HEK293 (cell line): Measurements from ENCODE around the gene PNPLA2.
A peak's percentile ranks its signal among the peaks of the same experiment; 100 is the strongest.

ENCODE experiments used
- CTCF ChIA-PET: fragments of 350-600 bp; formaldehyde crosslinking; extraction: SDS; loops from one replicate; lab custom pipeline; 2021; ENCODE audit warnings: antibody characterized with exemption; lab: Yijun Ruan, JAX
- POLR2A ChIA-PET: fragments of 300-600 bp; formaldehyde crosslinking; extraction: SDS; loops from one replicate; lab custom pipeline; 2020; ENCODE audit warnings: antibody characterized with exemption, inconsistent platforms; lab: Yijun Ruan, JAX
- H3K27ac ChIP-seq: fragments of 200-500 bp; sonication (Bioruptor generic); 2 replicates; pipeline ENCODE4 v1.5.1; 2014; ENCODE audit warnings: low read depth, low read length, control low read depth, inconsistent platforms; ENCODE audit errors: extremely low read depth
- H3K36me3 ChIP-seq, 2 experiments: fragments of 200-500 bp in 1 of 2; sonication (Bioruptor generic) in 1 of 2; 1 replicate in 1 of 2; 2 replicates in 1 of 2; pipeline ENCODE4 v1.5.1; 2014 to 2017; ENCODE audit warnings: inconsistent platforms in 2 of 2, low read length in 2 of 2; ENCODE audit not compliant: control insufficient read depth in 2 of 2, insufficient read depth in 1 of 2
- H3K4me1 ChIP-seq: fragments of 200-500 bp; sonication (Bioruptor generic); 2 replicates; pipeline ENCODE4 v1.5.1; 2014; ENCODE audit warnings: mild to moderate bottlenecking, low read length, inconsistent platforms; ENCODE audit not compliant: control insufficient read depth, insufficient read depth
- H3K4me3 ChIP-seq: 2 replicates; pipeline ENCODE4 v1.5.1; 2011; ENCODE audit warnings: low read depth, mild to moderate bottlenecking, control low read depth, low read length, moderate library complexity
- H3K9me3 ChIP-seq: fragments of 200-500 bp; sonication (Bioruptor generic); 2 replicates; pipeline ENCODE4 v1.5.1; 2014; ENCODE audit warnings: low read depth, low read length, inconsistent platforms; ENCODE audit not compliant: control insufficient read depth, insufficient read depth
- AEBP2 ChIP-seq: fragments of 450-650 bp; formaldehyde crosslinking; IDR thresholded peaks from 2 replicates; pipeline ENCODE4 v1.5.1; 2016; ENCODE audit warnings: missing biosample characterization, missing genetic modification characterization, borderline replicate concordance
- ATF2 ChIP-seq: fragments of 450-650 bp; formaldehyde crosslinking; IDR thresholded peaks from 2 replicates; pipeline ENCODE4 v1.5.1; 2016; ENCODE audit warnings: missing biosample characterization, missing genetic modification characterization, low read depth
- EGR2 ChIP-seq: fragments of 450-650 bp; formaldehyde crosslinking; IDR thresholded peaks from 2 replicates; pipeline ENCODE4 v1.5.1; 2016; ENCODE audit warnings: low read depth, missing biosample characterization, missing genetic modification characterization
- GFI1B ChIP-seq: fragments of 450-650 bp; formaldehyde crosslinking; IDR thresholded peaks from 2 replicates; pipeline ENCODE4 v1.5.1; 2016; ENCODE audit warnings: missing biosample characterization, missing genetic modification characterization
- GLIS1 ChIP-seq: fragments of 450-650 bp; formaldehyde crosslinking; IDR thresholded peaks from 2 replicates; pipeline ENCODE4 v1.5.1; 2016; ENCODE audit warnings: missing biosample characterization, missing genetic modification characterization
- HOXD13 ChIP-seq: sonication (generic); formaldehyde crosslinking; IDR thresholded peaks from 2 replicates; pipeline ENCODE4 v1.8.0; 2022; ENCODE audit warnings: missing genetic modification reagents, borderline replicate concordance
- KLF1 ChIP-seq: fragments of 450-650 bp; formaldehyde crosslinking; IDR thresholded peaks from 2 replicates; pipeline ENCODE4 v1.5.1; 2016; ENCODE audit warnings: missing biosample characterization, missing genetic modification characterization
- KLF10 ChIP-seq: fragments of 450-650 bp; IDR thresholded peaks from 2 replicates; pipeline ENCODE4 v1.5.1; 2018; ENCODE audit warnings: missing biosample characterization, mild to moderate bottlenecking, missing genetic modification characterization
- KLF17 ChIP-seq: fragments of 450-650 bp; formaldehyde crosslinking; IDR thresholded peaks from 2 replicates; pipeline ENCODE4 v1.5.1; 2016; ENCODE audit warnings: missing biosample characterization, missing genetic modification characterization
- KLF8 ChIP-seq: fragments of 450-650 bp; formaldehyde crosslinking; IDR thresholded peaks from 2 replicates; pipeline ENCODE4 v1.5.1; 2016; ENCODE audit warnings: missing biosample characterization, missing genetic modification characterization
- KLF9 ChIP-seq: fragments of 450-650 bp; formaldehyde crosslinking; IDR thresholded peaks from 2 replicates; pipeline ENCODE4 v1.5.1; 2016; ENCODE audit warnings: missing biosample characterization, missing genetic modification characterization, low read depth
- MEIS1 ChIP-seq: sonication (generic); formaldehyde crosslinking; IDR thresholded peaks from 2 replicates; pipeline ENCODE4 v1.8.1; 2022; ENCODE audit warnings: missing genetic modification reagents, mild to moderate bottlenecking, borderline replicate concordance
- SP2 ChIP-seq: fragments of 450-650 bp; formaldehyde crosslinking; IDR thresholded peaks from 2 replicates; pipeline ENCODE4 v1.5.1; 2016; ENCODE audit warnings: missing biosample characterization, missing genetic modification characterization
- ZFHX2 ChIP-seq: fragments of 450-650 bp; formaldehyde crosslinking; conservative IDR thresholded peaks from 2 replicates; pipeline ENCODE4 v1.5.1; 2016; ENCODE audit warnings: missing biosample characterization, missing genetic modification characterization
- ZFP41 ChIP-seq: fragments of 450-650 bp; formaldehyde crosslinking; IDR thresholded peaks from 2 replicates; pipeline ENCODE4 v1.5.1; 2016; ENCODE audit warnings: missing biosample characterization, missing genetic modification characterization, borderline replicate concordance
- ZNF112 ChIP-seq: fragments of 450-650 bp; formaldehyde crosslinking; IDR thresholded peaks from 2 replicates; pipeline ENCODE4 v1.5.0; 2017; ENCODE audit warnings: missing biosample characterization, missing genetic modification characterization
- ZNF19 ChIP-seq: fragments of 450-650 bp; formaldehyde crosslinking; IDR thresholded peaks from 2 replicates; pipeline ENCODE4; 2016; ENCODE audit warnings: missing biosample characterization, missing genetic modification characterization, low read depth
- ZNF266 ChIP-seq: fragments of 450-650 bp; formaldehyde crosslinking; IDR thresholded peaks from 2 replicates; pipeline ENCODE4 v1.5.1; 2016; ENCODE audit warnings: missing biosample characterization, missing genetic modification characterization, low read depth
- ZNF274 ChIP-seq, 2 experiments: fragments of 200-500 bp in 1 of 2; fragments of 450-650 bp in 1 of 2; sonication (Bioruptor generic) in 1 of 2; formaldehyde crosslinking in 1 of 2; IDR thresholded peaks; 2 replicates each; pipeline versions ENCODE4 v1.5.1 to v1.6.1; 2014 to 2016; ENCODE audit warnings: borderline replicate concordance in 1 of 2, inconsistent platforms in 1 of 2, low read length in 1 of 2, missing biosample characterization in 1 of 2, missing genetic modification characterization in 1 of 2
- ZNF311 ChIP-seq: fragments of 450-650 bp; formaldehyde crosslinking; IDR thresholded peaks from 2 replicates; pipeline ENCODE4 v1.5.1; 2017; ENCODE audit warnings: missing biosample characterization, missing genetic modification characterization, borderline replicate concordance
- ZNF335 ChIP-seq: fragments of 450-650 bp; formaldehyde crosslinking; conservative IDR thresholded peaks from 2 replicates; pipeline ENCODE4 v1.5.1; 2016; ENCODE audit warnings: missing biosample characterization, missing genetic modification characterization
- ZNF473 ChIP-seq: fragments of 450-650 bp; formaldehyde crosslinking; IDR thresholded peaks from 2 replicates; pipeline ENCODE4 v1.5.1; 2017; ENCODE audit warnings: missing biosample characterization, missing genetic modification characterization
- ZNF549 ChIP-seq: fragments of 450-650 bp; IDR thresholded peaks from 2 replicates; pipeline ENCODE4 v1.5.1; 2018; ENCODE audit warnings: missing biosample characterization, missing genetic modification characterization, mild to moderate bottlenecking, inconsistent platforms, moderate library complexity
- ZNF558 ChIP-seq: fragments of 450-650 bp; formaldehyde crosslinking; IDR thresholded peaks from 2 replicates; pipeline ENCODE4 v1.5.1; 2016; ENCODE audit warnings: missing biosample characterization, missing genetic modification characterization
- ZNF621 ChIP-seq: fragments of 450-650 bp; formaldehyde crosslinking; IDR thresholded peaks from 2 replicates; pipeline ENCODE4 v1.5.1; 2017; ENCODE audit warnings: missing biosample characterization, missing genetic modification characterization
- ZNF624 ChIP-seq: fragments of 450-650 bp; formaldehyde crosslinking; IDR thresholded peaks from 2 replicates; pipeline ENCODE4 v1.5.1; 2017; ENCODE audit warnings: missing biosample characterization, missing genetic modification characterization
- ZNF664 ChIP-seq: fragments of 450-650 bp; formaldehyde crosslinking; IDR thresholded peaks from 2 replicates; pipeline ENCODE4 v1.5.1; 2016; ENCODE audit warnings: missing biosample characterization, missing genetic modification characterization
- ZSCAN5A ChIP-seq: fragments of 450-650 bp; formaldehyde crosslinking; IDR thresholded peaks from 2 replicates; pipeline ENCODE4 v1.5.1; 2016; ENCODE audit warnings: missing biosample characterization, missing genetic modification characterization

The PNPLA2 gene

GRCh38 chr11:836700-837099 is 18.0 kb downstream of the PNPLA2 start:
- peaks cover 0 to 63% of the 10 kb centered on the region in 2 experiments; a peak in 1 of 3 replicates for H3K36me3 ChIP-seq
- TF ChIP-seq HOXD13 (CRISPR knock-in tag), result no peak
- no peak for TF ChIP-seq KLF9 (tag by site-specific recombination)
- TF ChIP-seq SP2 (tag by site-specific recombination), result no peak
- TF ChIP-seq MEIS1 (CRISPR knock-in tag), result no peak
- TF ChIP-seq, all 188 proteins: peak for 0
- ChIA-PET POLR2A (interaction anchor here (0.9 to 15.0 kb wide), 3 partner anchors 9 to 46 kb away, joined by 3 to 202 read pairs (median 3); partner anchors contain the start of genes CEND1, CRACR2B and PNPLA2), CTCF (no interaction called here)
- H3K27ac ChIP-seq, result no peak overlapping the region
- H3K9me3 ChIP-seq, result no peaks in the 10 kb centered on the region
- no peaks in the 10 kb centered on the region; the same call in 1 of the 2 replicates for H3K4me1 ChIP-seq
- no peak overlapping the region for H3K4me3 ChIP-seq

GRCh38 chr11:837189-837989 is 18.7 kb downstream of the PNPLA2 start:
- CTCF ChIA-PET, result interaction anchor here (0.7 kb wide), 1 partner anchor 318 kb away, joined by 4 read pairs; no protein-coding TSS in a partner anchor
- POLR2A ChIA-PET, result interaction anchor here (1.2 to 15.0 kb wide), 3 partner anchors 21 to 47 kb away, joined by 3 to 202 read pairs (median 4); partner anchors contain the start of genes CEND1, PNPLA2 and RPLP2
- H3K9me3 ChIP-seq, result no peaks in the 10 kb centered on the region
- no peaks in the 10 kb centered on the region; the same call in 1 of the 2 replicates for H3K4me1 ChIP-seq
- no peak overlapping the region for H3K27ac ChIP-seq
- no peak overlapping the region for H3K4me3 ChIP-seq
- peaks cover 0 to 63% of the 10 kb centered on the region in 2 experiments; a peak in 1 of 3 replicates for H3K36me3 ChIP-seq
- TF ChIP-seq ZNF624 (tag by site-specific recombination), result no peak
- TF ChIP-seq KLF8 (tag by site-specific recombination), result 0 out of 2 replicates have a peak, but pooled peaks have one; percentile 25
- TF ChIP-seq ZNF311 (tag by site-specific recombination), result no peak
- TF ChIP-seq ZFP41 (tag by site-specific recombination), result no peak
- TF ChIP-seq ZNF266 (tag by site-specific recombination), result no peak
- TF ChIP-seq ZNF112, result no peak
- no peak for TF ChIP-seq ZNF549 (tag by site-specific recombination)
- TF ChIP-seq KLF17, result no peak
- TF ChIP-seq KLF1 (tag by site-specific recombination), result peak; percentile 72
- peak; percentile 81 for TF ChIP-seq EGR2
- no peak for TF ChIP-seq ZNF664 (tag by site-specific recombination)
- no peak for TF ChIP-seq ZSCAN5A
- TF ChIP-seq AEBP2 (tag by site-specific recombination), result no peak
- TF ChIP-seq ZNF621 (tag by site-specific recombination), result no peak
- peak; percentile 67; the same call in 1 of the 2 replicates for TF ChIP-seq KLF10 (tag by site-specific recombination)
- peak; percentile 80 for TF ChIP-seq ZFHX2 (tag by site-specific recombination)
- no peak for TF ChIP-seq ZNF19 (tag by site-specific recombination)
- TF ChIP-seq ATF2 (tag by site-specific recombination), result no peak
- no peak for TF ChIP-seq ZNF558
- no peak for TF ChIP-seq ZNF473
- TF ChIP-seq ZNF274 (IDR thresholded peaks at IDR 0.05; ENCODE audit: low read length), result no peak
- TF ChIP-seq ZNF274 (tag by site-specific recombination; IDR thresholded peaks at IDR 0.05; ENCODE audit: borderline replicate concordance), result no peak
- no peak for TF ChIP-seq GFI1B (tag by site-specific recombination)
- TF ChIP-seq GLIS1 (tag by site-specific recombination), result peak; percentile 48
- TF ChIP-seq ZNF335, result no peak
